HEK293T (cell line): Measurements from ENCODE around the gene GNB1L.

Experiments
- CTCF ChIA-PET: fragments of 350-600 bp; formaldehyde crosslinking; extraction: SDS; loops from one replicate; lab custom pipeline; 2021; ENCODE audit warnings: antibody characterized with exemption, inconsistent platforms; lab: Yijun Ruan, JAX
- POLR2A ChIA-PET: fragments of 350-600 bp; formaldehyde crosslinking; extraction: SDS; loops from one replicate; lab custom pipeline; 2020; ENCODE audit warnings: antibody characterized with exemption, inconsistent platforms; lab: Yijun Ruan, JAX
- DNase-seq: peaks from one replicate; pipeline ENCODE4 v3.0.0; 2012; ENCODE audit warnings: mixed read lengths; ENCODE audit errors: extremely low spot score
- ARNT ChIP-seq: fragments of 450-650 bp; IDR thresholded peaks from 2 replicates; pipeline ENCODE4 v1.6.1; 2017; ENCODE audit warnings: mild to moderate bottlenecking
- BHLHE40 ChIP-seq: fragments of 450-650 bp; IDR thresholded peaks from 2 replicates; pipeline ENCODE4 v1.6.1; 2016; ENCODE audit warnings: mild to moderate bottlenecking, moderate library complexity, borderline replicate concordance
- CTBP1 ChIP-seq: fragments of 450-650 bp; IDR thresholded peaks from 2 replicates; pipeline ENCODE4 v1.6.1; 2016; ENCODE audit warnings: borderline replicate concordance
- ELF4 ChIP-seq: fragments of 450-650 bp; IDR thresholded peaks from 2 replicates; pipeline ENCODE4 v1.6.1; 2017; ENCODE audit warnings: antibody characterized with exemption
- FOXA1 ChIP-seq: fragments of 450-650 bp; IDR thresholded peaks from 2 replicates; pipeline ENCODE4 v1.6.1; 2016; ENCODE audit warnings: mild to moderate bottlenecking
- FOXK2 ChIP-seq: fragments of 450-650 bp; IDR thresholded peaks from 2 replicates; pipeline ENCODE4 v1.6.1; 2016; ENCODE audit warnings: mild to moderate bottlenecking
- FOXM1 ChIP-seq: fragments of 450-650 bp; IDR thresholded peaks from 2 replicates; pipeline ENCODE4 v1.6.1; 2017; ENCODE audit warnings: mild to moderate bottlenecking, borderline replicate concordance
- HDGF ChIP-seq: fragments of 450-650 bp; IDR thresholded peaks from 2 replicates; pipeline ENCODE4 v1.6.1; 2017; ENCODE audit warnings: antibody characterized with exemption, borderline replicate concordance
- L3MBTL2 ChIP-seq: fragments of 450-650 bp; conservative IDR thresholded peaks from 2 replicates; pipeline ENCODE4 v1.6.1; 2016; ENCODE audit warnings: mild to moderate bottlenecking
- LEF1 ChIP-seq: fragments of 450-650 bp; IDR thresholded peaks from 2 replicates; pipeline ENCODE4 v1.6.1; 2017; ENCODE audit warnings: mild to moderate bottlenecking, borderline replicate concordance
- NFRKB ChIP-seq: fragments of 450-650 bp; IDR thresholded peaks from 2 replicates; pipeline ENCODE4 v1.6.1; 2016; ENCODE audit warnings: mild to moderate bottlenecking, moderate library complexity
- SP1 ChIP-seq: fragments of 450-650 bp; IDR thresholded peaks from 2 replicates; pipeline ENCODE4 v1.6.1; 2017
- SUZ12 ChIP-seq: fragments of 450-650 bp; IDR thresholded peaks from 2 replicates; pipeline ENCODE4 v1.6.1; 2016; ENCODE audit warnings: mild to moderate bottlenecking
- TARDBP ChIP-seq: fragments of 450-650 bp; IDR thresholded peaks from 2 replicates; pipeline ENCODE4 v1.6.1; 2016
- ZNF384 ChIP-seq: fragments of 450-650 bp; IDR thresholded peaks from 2 replicates; pipeline ENCODE4 v1.6.1; 2016
- TF ChIP-seq, protein P1 (sequence below): fragments of 450-650 bp; IDR thresholded peaks from 2 replicates; pipeline ENCODE4 v1.6.1; 2016

Gene GNB1L

DNA sequence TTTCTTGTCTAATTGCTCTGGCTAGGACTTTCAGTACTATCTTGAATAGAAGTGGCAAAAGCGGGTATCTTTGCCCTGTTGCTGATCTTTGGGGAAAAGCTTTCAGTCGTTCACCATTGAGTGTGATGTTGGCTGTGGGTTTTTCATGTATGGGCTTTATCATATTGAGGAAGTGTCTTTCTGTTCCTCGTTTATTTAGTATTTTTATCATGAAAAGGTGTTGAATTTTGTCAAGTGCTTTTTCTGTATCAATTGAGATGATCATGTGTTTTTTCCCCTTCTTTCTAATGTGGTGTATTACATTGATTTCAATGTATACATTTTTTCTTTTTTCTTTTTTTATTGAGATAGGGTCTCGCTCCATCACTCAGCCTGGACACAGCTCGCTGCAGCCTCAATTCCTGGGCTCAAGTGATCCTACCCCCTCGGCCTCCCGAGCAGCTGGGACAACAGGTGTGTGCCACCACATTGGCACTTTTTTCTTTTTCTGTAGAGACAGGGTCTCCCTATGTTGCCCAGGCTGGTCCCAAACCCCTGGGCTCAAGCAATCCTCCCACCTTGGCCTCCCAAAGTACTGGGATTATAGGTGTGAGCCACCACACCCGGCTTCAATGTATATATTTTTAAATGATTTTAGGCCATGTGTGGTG lies 5.3 kb upstream of the GNB1L start:
- no peak for DNase-seq
- POLR2A ChIA-PET = no interaction called here
- no peak for TF ChIP-seq TARDBP
- TF ChIP-seq ELF4 = 0 out of 2 replicates have a peak, but pooled peaks have one; percentile 15
- TF ChIP-seq FOXM1 = no peak
- no peak for TF ChIP-seq HDGF
- TF ChIP-seq FOXA1 = no peak
- no peak for TF ChIP-seq NFRKB
- CTCF ChIA-PET = no interaction called here

DNA sequence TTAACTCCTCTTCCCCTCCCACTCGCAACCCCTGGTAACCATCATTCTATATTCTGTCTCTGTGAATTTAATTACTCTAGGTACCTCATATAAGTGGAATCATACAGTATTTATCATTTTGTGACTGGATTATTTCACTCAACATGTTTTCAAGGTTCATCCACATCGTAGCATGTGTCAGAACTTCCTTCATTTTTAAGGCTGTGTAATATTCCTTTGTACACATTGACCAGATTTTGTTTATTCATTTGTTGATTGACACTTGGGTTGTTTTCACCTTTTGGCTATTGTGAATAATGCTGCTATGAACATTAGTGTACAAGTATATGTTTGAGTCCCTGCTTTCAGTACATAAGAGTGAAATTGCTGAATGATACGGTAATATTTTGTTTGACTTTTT lies 2.7 kb upstream of the GNB1L start:
- CTCF ChIA-PET = no interaction called here
- POLR2A ChIA-PET = no interaction called here
- TF ChIP-seq BHLHE40 = no peak
- TF ChIP-seq SUZ12 = no peak
- no peak for TF ChIP-seq FOXM1
- TF ChIP-seq CTBP1 = no peak
- TF ChIP-seq, protein P1, sequence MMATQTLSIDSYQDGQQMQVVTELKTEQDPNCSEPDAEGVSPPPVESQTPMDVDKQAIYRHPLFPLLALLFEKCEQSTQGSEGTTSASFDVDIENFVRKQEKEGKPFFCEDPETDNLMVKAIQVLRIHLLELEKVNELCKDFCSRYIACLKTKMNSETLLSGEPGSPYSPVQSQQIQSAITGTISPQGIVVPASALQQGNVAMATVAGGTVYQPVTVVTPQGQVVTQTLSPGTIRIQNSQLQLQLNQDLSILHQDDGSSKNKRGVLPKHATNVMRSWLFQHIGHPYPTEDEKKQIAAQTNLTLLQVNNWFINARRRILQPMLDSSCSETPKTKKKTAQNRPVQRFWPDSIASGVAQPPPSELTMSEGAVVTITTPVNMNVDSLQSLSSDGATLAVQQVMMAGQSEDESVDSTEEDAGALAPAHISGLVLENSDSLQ = no peak; the same call in 1 of the 2 replicates
- TF ChIP-seq SP1 = no peak
- no peak for TF ChIP-seq FOXA1
- no peak for TF ChIP-seq ZNF384
- no peak for TF ChIP-seq ELF4
- DNase-seq = no peak

DNA sequence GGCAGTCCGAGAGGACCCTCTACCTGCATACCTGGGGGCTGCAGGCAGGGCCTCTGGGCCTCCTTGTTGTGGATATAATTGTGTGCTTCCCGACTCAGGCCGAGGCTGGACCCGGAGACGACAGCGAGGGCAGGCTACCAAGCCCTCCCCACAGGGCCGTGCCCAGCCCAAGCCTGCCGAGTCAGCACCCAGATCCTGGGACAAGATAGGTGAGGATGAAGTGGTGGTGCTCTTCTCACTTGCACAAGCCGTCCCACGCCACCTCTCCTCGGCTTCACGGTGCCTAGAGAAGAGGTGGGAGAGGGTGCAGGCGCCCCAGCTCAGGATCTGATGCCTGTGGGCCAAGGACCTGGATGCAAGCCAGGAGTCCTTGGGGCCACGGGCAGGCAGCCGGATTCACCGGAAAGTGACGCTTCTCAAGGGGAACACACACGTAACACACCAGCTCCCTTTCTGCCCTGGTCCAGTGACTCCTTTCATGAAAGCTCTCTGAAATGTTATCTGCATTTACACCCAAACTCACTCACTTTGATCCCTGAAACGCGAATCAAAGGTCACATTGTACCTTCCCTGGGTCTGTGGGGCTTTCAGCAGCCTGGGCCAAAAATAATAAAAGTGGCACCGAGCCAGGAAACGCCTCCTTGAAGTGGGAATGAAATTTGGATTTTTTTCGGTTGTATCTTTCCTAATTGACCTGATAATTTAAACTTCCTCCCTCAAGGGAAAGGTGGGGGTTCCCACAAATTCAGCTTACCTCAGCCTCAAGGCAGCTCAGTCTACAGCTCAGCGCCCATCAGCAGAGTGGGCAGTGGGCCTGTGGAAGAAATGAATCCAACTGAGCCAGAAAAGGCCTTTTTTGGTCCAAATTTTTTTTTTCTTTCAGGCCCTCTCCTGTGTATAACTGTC lies 1.1 kb upstream of the GNB1L start:
- ChIA-PET CTCF (interaction anchor here (0.7 to 1.7 kb wide), 6 partner anchors 13 to 158 kb away, joined by 3 to 4 read pairs (median 3); no protein-coding TSS in a partner anchor), POLR2A (interaction anchor here (0.9 to 3.6 kb wide), 22 partner anchors 9 to 132 kb away, joined by 3 to 29 read pairs (median 4); no protein-coding TSS in a partner anchor)
- DNase-seq = peak; percentile 77
- no peak for TF ChIP-seq FOXM1
- no peak for TF ChIP-seq LEF1
- TF ChIP-seq SUZ12 = no peak
- peak; percentile 89 for TF ChIP-seq HDGF

DNA sequence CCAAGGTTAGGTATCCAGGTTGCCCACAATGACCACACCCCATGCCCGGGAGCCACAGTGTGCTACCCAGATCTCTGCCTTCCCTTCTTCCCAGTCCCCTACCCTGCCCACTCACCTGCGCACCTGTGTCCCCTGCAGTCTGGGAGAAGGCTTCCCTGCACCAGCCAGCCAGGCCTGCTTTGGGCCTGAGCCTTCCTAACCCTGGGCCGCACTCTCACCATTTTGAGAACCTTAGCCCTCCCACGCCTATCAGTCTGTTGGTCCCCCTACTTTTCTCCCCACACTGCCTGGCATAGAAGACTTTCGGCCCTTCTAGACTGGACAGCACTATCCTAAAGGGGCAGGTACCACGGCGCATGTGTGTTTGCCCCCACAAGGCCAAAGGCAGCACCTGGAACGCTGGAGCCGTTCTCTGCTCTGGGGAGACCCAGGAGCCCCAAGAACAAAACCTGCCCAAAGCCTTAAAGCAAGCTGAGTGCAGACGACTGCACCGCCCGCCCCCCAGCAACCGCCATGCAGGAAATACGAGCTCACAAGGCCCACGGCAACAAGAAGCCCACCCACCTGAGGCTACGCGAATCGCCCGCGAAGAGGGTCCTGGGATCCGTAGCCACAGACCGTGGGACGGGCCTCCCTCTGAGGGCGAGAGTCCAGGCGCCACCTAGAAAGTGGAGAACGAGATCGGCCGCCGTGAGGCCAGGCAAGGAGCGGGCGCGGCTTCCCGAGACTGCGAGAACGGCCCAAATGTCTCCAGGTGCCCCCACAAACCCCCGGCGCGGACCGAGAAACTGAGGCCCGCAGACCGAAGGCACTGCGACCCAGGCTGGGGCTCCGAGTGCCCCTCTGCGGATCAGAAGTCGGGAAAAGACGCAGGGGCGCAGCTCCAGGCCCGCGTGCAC lies 546 bp downstream of the GNB1L start:
- TF ChIP-seq ELF4 (peak; percentile 65; the same call in 1 of the 2 replicates), BHLHE40 (no peak)
- ChIA-PET CTCF (interaction anchor here (1.0 kb wide), 1 partner anchor 43 kb away, joined by 3 read pairs; no protein-coding TSS in a partner anchor), POLR2A (interaction anchor here (1.0 to 3.6 kb wide), 11 partner anchors 8 to 127 kb away, joined by 3 to 29 read pairs (median 8); no protein-coding TSS in a partner anchor)

DNA sequence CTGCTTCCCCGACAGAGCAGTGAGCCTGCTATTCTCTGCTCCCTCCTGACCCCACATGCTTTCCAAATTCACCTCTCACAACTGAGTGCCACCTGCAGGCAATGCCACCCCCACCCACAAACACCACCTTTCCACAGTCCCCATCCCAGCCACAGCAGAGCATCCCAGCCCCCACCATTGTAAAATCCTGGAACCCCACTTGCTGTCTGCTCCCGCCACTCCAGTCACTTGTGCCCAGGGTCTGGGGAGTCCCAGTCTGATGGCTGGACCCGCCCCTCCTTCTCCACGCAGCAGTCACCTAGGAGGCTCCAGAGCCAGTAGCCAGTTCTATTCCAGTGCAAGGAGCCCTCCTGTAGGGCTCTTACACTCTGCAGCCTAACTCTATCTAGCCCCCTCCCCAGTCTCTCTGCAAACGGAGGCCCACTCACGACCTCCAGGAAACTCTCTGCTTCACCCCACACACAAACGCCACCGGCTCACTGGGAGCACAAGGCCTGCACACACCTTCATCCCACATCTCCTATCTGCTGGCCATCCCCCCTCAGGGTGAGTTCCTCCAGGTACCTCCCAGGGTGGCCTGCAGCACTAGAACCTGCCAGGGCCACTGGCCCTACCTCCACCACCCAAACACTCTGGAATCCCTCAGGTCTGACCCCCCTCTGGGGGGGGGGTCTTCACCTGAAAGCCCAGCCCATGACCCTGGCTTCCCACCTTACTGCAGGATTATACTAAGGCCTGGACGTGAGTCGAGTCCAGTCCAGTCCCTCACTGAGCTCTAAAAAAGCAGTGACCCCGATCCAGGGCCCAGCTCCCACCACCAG lies 1.4 kb downstream of the GNB1L start:
- CTCF ChIA-PET = interaction anchor here (1.0 kb wide), 1 partner anchor 44 kb away, joined by 3 read pairs; no protein-coding TSS in a partner anchor
- POLR2A ChIA-PET = interaction anchor here (1.5 to 3.6 kb wide), 4 partner anchors 12 to 33 kb away, joined by 3 to 29 read pairs (median 12); no protein-coding TSS in a partner anchor

More for the DNA sequence above, 546 bp downstream of the GNB1L start:
- DNase-seq = peak; percentile 14

More for the DNA sequence above, 1.4 kb downstream of the GNB1L start:
- TF ChIP-seq, protein P1 = no peak
- TF ChIP-seq ELF4 (no peak), SP1 (no peak), HDGF (no peak), ARNT (no peak), NFRKB (no peak), L3MBTL2 (no peak), BHLHE40 (no peak), FOXK2 (no peak), SUZ12 (no peak), FOXM1 (no peak), FOXA1 (no peak), LEF1 (no peak), CTBP1 (no peak), ZNF384 (no peak), TARDBP (no peak)
- no peak for DNase-seq
